Measurements from ENCODE around the gene ARHGEF4. TPM values are rescaled to one million over a fixed set of nuclear protein-coding genes. Genes with fewer than 3 reads are reported as not detected.

The ARHGEF4 gene
- polyA plus RNA-seq (ENCODE audit: insufficient read length in 4 of 4), result 10 to 100 TPM in 1 of 4 donors, 1 to 10 TPM in 3; 6.2 to 15.7 (median 7.8) TPM

- no peak for DNase-seq (ENCODE audit: low read depth in 4 of 4, low spot score in 3 of 4)
Measured at GRCh38 chr2:130836501-130837174, at the start of gene ARHGEF4. Gene ARHGEF4 (plus strand): TSS chr2:130836914. CDS start chr2:130836954, 40 bp downstream.

GRCh38 chr2:130787841-130788240 is 48.9 kb upstream of the ARHGEF4 start:
- no peak for DNase-seq (ENCODE audit: low read depth in 4 of 4, low spot score in 3 of 4)

DNA sequence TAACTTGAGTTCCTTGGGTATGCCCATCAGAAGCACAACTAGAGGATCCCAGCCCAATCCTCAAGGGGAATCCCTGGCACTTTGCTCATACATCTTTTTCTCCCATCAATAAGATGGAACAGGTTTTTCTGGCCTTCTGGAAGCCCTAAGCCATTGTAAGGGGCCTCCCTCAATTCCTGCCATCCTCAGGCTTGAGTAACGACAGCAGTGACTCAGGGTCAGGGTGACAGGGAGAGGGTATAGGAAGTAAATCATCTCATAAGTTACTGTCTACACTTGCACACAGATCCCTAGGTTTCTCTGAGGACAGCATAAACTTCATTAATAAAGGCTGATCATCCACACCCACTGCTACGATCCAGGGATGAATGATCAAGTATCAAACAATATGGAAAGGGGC is 46.4 kb upstream of the ARHGEF4 start:
- no peak for DNase-seq (ENCODE audit: low read depth in 4 of 4, low spot score in 3 of 4)

DNA sequence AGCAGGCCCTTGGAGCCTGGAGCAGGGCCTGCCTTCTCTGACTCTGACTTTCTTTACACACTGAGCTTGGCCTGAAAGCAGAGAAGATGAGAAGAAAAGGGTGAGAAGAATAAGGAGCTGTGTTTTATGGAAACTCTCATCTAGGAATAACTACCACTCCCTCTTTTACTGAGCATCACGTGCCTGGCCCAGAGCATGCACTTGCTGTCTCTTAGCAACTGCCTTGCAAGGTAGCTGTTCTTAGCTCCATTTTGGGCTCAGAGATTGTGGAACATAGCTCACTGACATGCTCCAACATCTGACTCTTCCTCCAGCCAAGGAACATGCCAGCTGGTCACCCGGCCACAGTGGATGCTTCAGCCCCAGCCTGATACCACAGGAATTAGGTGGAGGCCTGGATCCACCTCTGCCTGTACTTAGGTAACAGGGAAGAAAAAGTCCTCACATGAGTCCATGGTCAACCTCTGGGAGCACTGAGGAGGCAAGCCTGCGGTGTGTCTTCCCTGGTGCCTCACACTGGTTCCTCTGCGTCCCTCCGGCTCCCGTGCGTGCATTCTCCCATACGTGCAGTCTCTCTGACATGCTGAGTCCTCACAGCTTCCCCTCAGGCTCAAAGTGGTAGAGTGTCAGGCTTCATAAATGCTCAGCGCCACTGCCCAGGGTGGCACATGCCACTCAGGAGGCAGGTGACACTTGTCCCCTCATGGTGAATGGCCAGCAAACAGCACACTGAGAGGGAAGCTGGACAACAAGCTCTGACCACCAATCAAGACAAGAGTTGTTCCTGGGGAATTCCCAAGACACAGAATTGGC is 45.7 kb upstream of the ARHGEF4 start:
- no peak for DNase-seq (ENCODE audit: low read depth in 4 of 4, low spot score in 3 of 4)

- DNase-seq (ENCODE audit: low read depth in 4 of 4, low spot score in 3 of 4), result no peak
Measured at GRCh38 chr2:130791617-130791939, 45.1 kb upstream of the ARHGEF4 start.

- DNase-seq (ENCODE audit: low read depth in 4 of 4, low spot score in 3 of 4), result no peak
Measured at GRCh38 chr2:130795431-130795830, 41.3 kb upstream of the ARHGEF4 start.

GRCh38 chr2:130796290-130796689 is 40.4 kb upstream of the ARHGEF4 start:
- peak in 1 of 4 donors; percentile 49 for DNase-seq (ENCODE audit: low read depth in 4 of 4, low spot score in 3 of 4)

GRCh38 chr2:130797493-130798435 is 39.0 kb upstream of the ARHGEF4 start:
- DNase-seq (ENCODE audit: low read depth in 4 of 4, low spot score in 3 of 4), result peak; percentile 69 to 77 (median 75)

- peak in 1 of 4 donors; percentile 41 for DNase-seq (ENCODE audit: low read depth in 4 of 4, low spot score in 3 of 4)
Measured at GRCh38 chr2:130798472-130799218, 38.1 kb upstream of the ARHGEF4 start.

GRCh38 chr2:130799295-130799694 is 37.4 kb upstream of the ARHGEF4 start:
- DNase-seq (ENCODE audit: low read depth in 4 of 4, low spot score in 3 of 4), result no peak

- no peak for DNase-seq (ENCODE audit: low read depth in 4 of 4, low spot score in 3 of 4)
Measured at GRCh38 chr2:130805613-130806012, 31.1 kb upstream of the ARHGEF4 start.

- no peak for DNase-seq (ENCODE audit: low read depth in 4 of 4, low spot score in 3 of 4)
Measured at GRCh38 chr2:130806370-130806769, 30.3 kb upstream of the ARHGEF4 start.

- no peak for DNase-seq (ENCODE audit: low read depth in 4 of 4, low spot score in 3 of 4)
Measured at GRCh38 chr2:130807659-130808385, 28.9 kb upstream of the ARHGEF4 start.

DNA sequence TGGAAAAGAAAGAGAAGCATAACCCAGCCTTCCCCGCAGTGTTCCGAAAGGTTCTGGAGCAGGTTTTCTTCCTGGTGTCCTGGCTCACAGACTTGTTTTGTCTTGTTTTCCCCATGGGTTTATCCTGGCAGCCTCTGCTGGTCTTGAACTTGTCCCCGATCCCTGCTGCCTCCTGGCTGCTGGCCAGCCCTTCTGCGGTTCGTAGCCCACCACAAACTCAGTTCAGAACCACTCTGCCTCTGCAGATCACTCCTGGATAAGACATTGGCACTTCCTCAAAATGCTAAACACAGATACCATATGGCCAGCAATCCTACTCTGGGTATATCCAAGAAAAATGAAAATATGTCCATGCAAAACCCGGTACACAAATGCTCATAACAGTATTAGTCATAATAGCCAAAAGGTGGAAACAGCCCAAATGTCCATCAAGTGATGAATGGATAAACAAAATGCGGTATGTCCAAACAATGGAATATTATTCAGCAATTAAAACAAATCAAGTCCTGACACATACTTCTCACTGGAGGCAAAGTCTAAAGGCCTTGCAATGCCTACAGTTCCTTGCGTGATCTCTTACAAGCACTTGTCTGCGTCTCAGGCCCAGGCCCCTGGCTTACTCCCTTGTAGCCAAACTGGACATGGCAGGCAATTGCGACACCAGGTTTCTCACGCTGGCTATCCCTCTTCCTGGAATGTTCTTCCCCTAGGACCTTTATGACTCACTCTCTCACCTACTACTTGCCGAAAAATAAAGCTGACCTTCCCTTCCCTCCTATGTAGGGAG is 28.0 kb upstream of the ARHGEF4 start:
- no peak for DNase-seq (ENCODE audit: low read depth in 4 of 4, low spot score in 3 of 4)

- no peak for DNase-seq (ENCODE audit: low read depth in 4 of 4, low spot score in 3 of 4)
Measured at GRCh38 chr2:130810490-130810889, 26.2 kb upstream of the ARHGEF4 start.

- no peak for DNase-seq (ENCODE audit: low read depth in 4 of 4, low spot score in 3 of 4)
Measured at GRCh38 chr2:130813722-130814121, 23.0 kb upstream of the ARHGEF4 start.

- no peak for DNase-seq (ENCODE audit: low read depth in 4 of 4, low spot score in 3 of 4)
Measured at GRCh38 chr2:130814931-130815680, 21.6 kb upstream of the ARHGEF4 start.

GRCh38 chr2:130818809-130819208 is 17.9 kb upstream of the ARHGEF4 start:
- no peak for DNase-seq (ENCODE audit: low read depth in 4 of 4, low spot score in 3 of 4)
